WTC11 (cell line): Measurements from ENCODE around the gene COL4A1.

Source experiments
- CTCF ChIP-seq: fragments of 200-600 bp; IDR thresholded peaks from 2 replicates; pipeline ENCODE4 v1.8.0; 2022; ENCODE audit warnings: antibody characterized with exemption
- E2F5 ChIP-seq: sonication (generic); formaldehyde crosslinking; IDR thresholded peaks from 2 replicates; pipeline ENCODE4 v1.8.1; 2022; ENCODE audit warnings: mild to moderate bottlenecking, moderate library complexity, missing genetic modification reagents
- IRF2 ChIP-seq: sonication (generic); formaldehyde crosslinking; IDR thresholded peaks from 2 replicates; pipeline ENCODE4 v1.8.0; 2022; ENCODE audit warnings: low read depth, missing genetic modification reagents, borderline replicate concordance
- MAX ChIP-seq: sonication (generic); formaldehyde crosslinking; IDR thresholded peaks from 2 replicates; pipeline ENCODE4 v1.8.0; 2022; ENCODE audit warnings: mild to moderate bottlenecking, missing genetic modification reagents
- ZNF121 ChIP-seq: sonication (generic); formaldehyde crosslinking; IDR thresholded peaks from 2 replicates; pipeline ENCODE4 v1.8.0; 2023; ENCODE audit warnings: missing genetic modification reagents

- TF ChIP-seq CTCF: no peak
- no peak for TF ChIP-seq ZNF121 (CRISPR knock-in tag)
- TF ChIP-seq IRF2: no peak
- TF ChIP-seq E2F5 (CRISPR knock-in tag): no peak
- no peak for TF ChIP-seq MAX (CRISPR knock-in tag)
Observed at GRCh38 chr13:110256126-110256905, 50.6 kb downstream of the COL4A1 start.
